ENCODE measurements around the gene CLPSL1. TPM values are rescaled to one million over a fixed set of nuclear protein-coding genes. Genes with fewer than 3 reads are reported as not detected.

Gene CLPSL1
- total RNA-seq, 1 experiment from 2014 or later: not detected

GRCh38 chr6:35774116-35774794 lies 6.6 kb upstream of the CLPSL1 start:
- ATAC-seq (no peak), DNase-seq (no peak)
- TF ChIP-seq EZH2phosphoT487 (IDR thresholded peaks at IDR 0.05; ENCODE audit: borderline replicate concordance, low read length) (no peak), EZH2 (IDR thresholded peaks at IDR 0.05; ENCODE audit: low read length, unreplicated experiment) (no peak)
- TF ChIP-seq, protein P1, sequence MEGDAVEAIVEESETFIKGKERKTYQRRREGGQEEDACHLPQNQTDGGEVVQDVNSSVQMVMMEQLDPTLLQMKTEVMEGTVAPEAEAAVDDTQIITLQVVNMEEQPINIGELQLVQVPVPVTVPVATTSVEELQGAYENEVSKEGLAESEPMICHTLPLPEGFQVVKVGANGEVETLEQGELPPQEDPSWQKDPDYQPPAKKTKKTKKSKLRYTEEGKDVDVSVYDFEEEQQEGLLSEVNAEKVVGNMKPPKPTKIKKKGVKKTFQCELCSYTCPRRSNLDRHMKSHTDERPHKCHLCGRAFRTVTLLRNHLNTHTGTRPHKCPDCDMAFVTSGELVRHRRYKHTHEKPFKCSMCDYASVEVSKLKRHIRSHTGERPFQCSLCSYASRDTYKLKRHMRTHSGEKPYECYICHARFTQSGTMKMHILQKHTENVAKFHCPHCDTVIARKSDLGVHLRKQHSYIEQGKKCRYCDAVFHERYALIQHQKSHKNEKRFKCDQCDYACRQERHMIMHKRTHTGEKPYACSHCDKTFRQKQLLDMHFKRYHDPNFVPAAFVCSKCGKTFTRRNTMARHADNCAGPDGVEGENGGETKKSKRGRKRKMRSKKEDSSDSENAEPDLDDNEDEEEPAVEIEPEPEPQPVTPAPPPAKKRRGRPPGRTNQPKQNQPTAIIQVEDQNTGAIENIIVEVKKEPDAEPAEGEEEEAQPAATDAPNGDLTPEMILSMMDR (conservative IDR thresholded peaks at IDR 0.05; ENCODE audit: low read depth, low read length): no peak
- no peak overlapping the region for H3K4me3 ChIP-seq (ENCODE audit: low read length)
- H3K27me3 ChIP-seq (ENCODE audit: low read length): no peaks in the 10 kb centered on the region
- H3F3A ChIP-seq (ENCODE audit: low read length, unreplicated experiment): no peaks in the 10 kb centered on the region
- no peak overlapping the region for H3K27ac ChIP-seq (ENCODE audit: low read length)
- ChIA-PET POLR2A (ENCODE audit: unreplicated experiment) (no interaction called here), CTCF (no interaction called here)
- no peaks in the 10 kb centered on the region for H3K4me1 ChIP-seq (ENCODE audit: insufficient read depth, low read length)
- no TSS peak for BruUV-seq (replicated peaks)
- H4K20me1 ChIP-seq (ENCODE audit: low read length): no peaks in the 10 kb centered on the region
- no peak overlapping the region for H3K4me2 ChIP-seq (ENCODE audit: low read length)
- H3K9me2 ChIP-seq (replicated peaks; ENCODE audit: low read length): no peaks in the 10 kb centered on the region
- no peak overlapping the region for H2AFZ ChIP-seq (ENCODE audit: low read length)
- no peak overlapping the region for H3K9ac ChIP-seq (ENCODE audit: low read length)
- no peaks in the 10 kb centered on the region for H3K79me2 ChIP-seq (ENCODE audit: low read length)
- no peaks in the 10 kb centered on the region for H3K36me3 ChIP-seq (ENCODE audit: low read depth, low read length)
- no peaks in the 10 kb centered on the region for H3K9me3 ChIP-seq (ENCODE audit: low read length)
- intact Hi-C loops (cut with micrococcal nuclease): no loop called here

- intact Hi-C loops (cut with micrococcal nuclease): no loop called here
- TF ChIP-seq, protein P1 (conservative IDR thresholded peaks at IDR 0.05; ENCODE audit: low read depth, low read length): no peak
- TF ChIP-seq EZH2 (IDR thresholded peaks at IDR 0.05; ENCODE audit: low read length, unreplicated experiment) (no peak), EZH2phosphoT487 (IDR thresholded peaks at IDR 0.05; ENCODE audit: borderline replicate concordance, low read length) (no peak)
- H3K9ac ChIP-seq (ENCODE audit: low read length): no peak overlapping the region
- CTCF ChIA-PET: no interaction called here
- H2AFZ ChIP-seq (ENCODE audit: low read length): no peak overlapping the region
- no peaks in the 10 kb centered on the region for H3K9me2 ChIP-seq (replicated peaks; ENCODE audit: low read length)
- DNase-seq: no peak
- no peak for ATAC-seq
- H3F3A ChIP-seq (ENCODE audit: low read length, unreplicated experiment): no peaks in the 10 kb centered on the region
- no peaks in the 10 kb centered on the region for H3K79me2 ChIP-seq (ENCODE audit: low read length)
- no peak overlapping the region for H3K27ac ChIP-seq (ENCODE audit: low read length)
- no peak overlapping the region for H3K4me3 ChIP-seq (ENCODE audit: low read length)
- no peaks in the 10 kb centered on the region for H3K36me3 ChIP-seq (ENCODE audit: low read depth, low read length)
- no peaks in the 10 kb centered on the region for H3K9me3 ChIP-seq (ENCODE audit: low read length)
- BruUV-seq (replicated peaks): no TSS peak
- POLR2A ChIA-PET (ENCODE audit: unreplicated experiment): no interaction called here
- H3K27me3 ChIP-seq (ENCODE audit: low read length): no peaks in the 10 kb centered on the region
- no peaks in the 10 kb centered on the region for H4K20me1 ChIP-seq (ENCODE audit: low read length)
- H3K4me1 ChIP-seq (ENCODE audit: insufficient read depth, low read length): no peaks in the 10 kb centered on the region
- no peak overlapping the region for H3K4me2 ChIP-seq (ENCODE audit: low read length)
Measured at GRCh38 chr6:35775031-35775430, 5.8 kb upstream of the CLPSL1 start.

GRCh38 chr6:35776364-35777215 lies 4.2 kb upstream of the CLPSL1 start, which contains the start of gene CLPSL2:
TSS of gene CLPSL2 (plus strand) at chr6:35776598. CDS start at chr6:35776619, 21 bp downstream.
- no peaks in the 10 kb centered on the region for H3F3A ChIP-seq (ENCODE audit: low read length, unreplicated experiment)
- H3K79me2 ChIP-seq (ENCODE audit: low read length): no peaks in the 10 kb centered on the region
- no peak within 1 kb of the TSS for H3K27ac ChIP-seq (ENCODE audit: low read length)
- no peaks in the 10 kb centered on the region for H3K4me1 ChIP-seq (ENCODE audit: insufficient read depth, low read length)
- ChIA-PET CTCF (no interaction called here), POLR2A (ENCODE audit: unreplicated experiment) (no interaction called here)
- H4K20me1 ChIP-seq (ENCODE audit: low read length): no peaks in the 10 kb centered on the region
- peak within 1 kb of the TSS; percentile 73 for H3K4me3 ChIP-seq (ENCODE audit: low read length)
- no peaks in the 10 kb centered on the region for H3K9me3 ChIP-seq (ENCODE audit: low read length)
- H3K9ac ChIP-seq (ENCODE audit: low read length): no peak within 1 kb of the TSS
- H3K36me3 ChIP-seq (ENCODE audit: low read depth, low read length): no peaks in the 10 kb centered on the region
- H3K4me2 ChIP-seq (ENCODE audit: low read length): peak within 1 kb of the TSS; percentile 89
- H3K27me3 ChIP-seq (ENCODE audit: low read length): no peaks in the 10 kb centered on the region
- intact Hi-C loops (cut with micrococcal nuclease): no loop called here
- peak within 1 kb of the TSS; percentile 86 for H2AFZ ChIP-seq (ENCODE audit: low read length)
- DNase-seq: peak; percentile 40
- no peaks in the 10 kb centered on the region for H3K9me2 ChIP-seq (replicated peaks; ENCODE audit: low read length)
- ATAC-seq: peak; percentile 74
- TF ChIP-seq EZH2phosphoT487 (IDR thresholded peaks at IDR 0.05; ENCODE audit: borderline replicate concordance, low read length) (no peak), EZH2 (IDR thresholded peaks at IDR 0.05; ENCODE audit: low read length, unreplicated experiment) (no peak)
- TF ChIP-seq, protein P1 (conservative IDR thresholded peaks at IDR 0.05; ENCODE audit: low read depth, low read length): no peak
- BruUV-seq (replicated peaks): no TSS peak

All from PC-3 (cell line).